ENCODE results near the gene CPNE9. TPM values are rescaled to one million over a fixed set of nuclear protein-coding genes. Genes with fewer than 3 reads are reported as not detected.

Gene CPNE9
- polyA plus RNA-seq, 2 of the 4 experiments (the other 2 are of a cell fraction) = 0.03 TPM; not detected in 1

DNA sequence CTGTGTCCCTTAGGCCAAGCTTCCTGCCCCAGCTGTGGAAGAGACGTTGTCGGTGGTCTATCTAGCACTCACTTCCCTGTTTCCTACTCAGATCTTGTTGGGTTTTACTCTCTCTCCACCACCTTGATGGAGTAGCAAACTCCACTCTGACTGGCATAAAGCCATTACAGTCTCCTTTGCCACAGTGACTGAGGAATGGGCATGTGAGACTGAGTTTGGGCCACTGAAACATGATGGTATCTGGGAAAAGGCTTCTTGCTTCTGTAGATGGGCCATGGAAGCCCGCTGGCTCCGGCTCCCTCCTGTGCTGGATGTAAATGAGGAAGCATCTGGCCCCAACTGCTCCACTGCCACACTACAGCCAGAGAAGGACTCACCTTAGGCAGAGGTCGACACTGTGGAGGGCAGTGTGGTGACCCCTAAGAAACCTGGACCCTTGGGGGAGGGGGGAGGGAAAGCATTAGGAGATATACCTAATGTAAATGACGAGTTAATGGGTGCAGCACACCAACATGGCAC, 75.5 kb downstream of the CPNE9 start:
- ChIA-PET CTCF (interaction anchor here (1.3 to 1.5 kb wide), 2 partner anchors 7 to 26 kb away, joined by 3 to 4 read pairs; no protein-coding TSS in a partner anchor), POLR2A (interaction anchor here (1.1 kb wide), 1 partner anchor 14 kb away, joined by 4 read pairs; the partner anchor contains the start of genes ARPC4 and TADA3)
- Histone ChIP-seq H3K4me1 (no peaks in the 10 kb centered on the region), H3K4me3 (no peak overlapping the region), H3K9me3 (no peaks in the 10 kb centered on the region), H3K4me2 (no peak overlapping the region), H3K27ac (no peak overlapping the region)
- TF ChIP-seq, protein P1, sequence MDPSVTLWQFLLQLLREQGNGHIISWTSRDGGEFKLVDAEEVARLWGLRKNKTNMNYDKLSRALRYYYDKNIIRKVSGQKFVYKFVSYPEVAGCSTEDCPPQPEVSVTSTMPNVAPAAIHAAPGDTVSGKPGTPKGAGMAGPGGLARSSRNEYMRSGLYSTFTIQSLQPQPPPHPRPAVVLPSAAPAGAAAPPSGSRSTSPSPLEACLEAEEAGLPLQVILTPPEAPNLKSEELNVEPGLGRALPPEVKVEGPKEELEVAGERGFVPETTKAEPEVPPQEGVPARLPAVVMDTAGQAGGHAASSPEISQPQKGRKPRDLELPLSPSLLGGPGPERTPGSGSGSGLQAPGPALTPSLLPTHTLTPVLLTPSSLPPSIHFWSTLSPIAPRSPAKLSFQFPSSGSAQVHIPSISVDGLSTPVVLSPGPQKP (IDR thresholded peaks at IDR 0.05; ENCODE audit: low read depth, low read length) = no peak
- no peak for TF ChIP-seq RFX5 (IDR thresholded peaks at IDR 0.05)
- TF ChIP-seq, protein P2, sequence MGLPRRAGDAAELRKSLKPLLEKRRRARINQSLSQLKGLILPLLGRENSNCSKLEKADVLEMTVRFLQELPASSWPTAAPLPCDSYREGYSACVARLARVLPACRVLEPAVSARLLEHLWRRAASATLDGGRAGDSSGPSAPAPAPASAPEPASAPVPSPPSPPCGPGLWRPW (IDR thresholded peaks at IDR 0.05) = no peak
- no peak for TF ChIP-seq ZSCAN20 (CRISPR knock-in tag; IDR thresholded peaks at IDR 0.05)
- no peak for TF ChIP-seq CHD2 (IDR thresholded peaks at IDR 0.05; ENCODE audit: low read length, partially characterized antibody)
- ATAC-seq = no peak
- no peak for DNase-seq (ENCODE audit: low read depth in 1 of 2, low spot score in 1 of 2)
- no peak for FAIRE-seq
- 83% methylated on average over 6 of the region's 6 CpGs for WGBS (ENCODE audit: missing lambda C conversion rate)

Other genes starting within 250 kb of the CPNE9 start
- 0.08 and 0.21 TPM in 2 replicates for gene LHFPL4, start 150.0 kb upstream of the CPNE9 start, polyA plus RNA-seq (2011; rRNA removed)
- 0.14 to 0.39 TPM (median 0.18 TPM) in 3 replicates for gene LHFPL4, start 150.0 kb upstream of the CPNE9 start, polyA plus RNA-seq (2017; fragmentation: RNase III; extraction: RNeasy Plus Mini Kit Qiagen cat#74134 plus additional on column Dnase treatment)
- gene MTMR14, start 54.3 kb upstream of the CPNE9 start, polyA plus RNA-seq (2011; rRNA removed) = 28.8 and 33.4 TPM in 2 replicates
- gene MTMR14, start 54.3 kb upstream of the CPNE9 start, polyA plus RNA-seq (2017; fragmentation: RNase III; extraction: RNeasy Plus Mini Kit Qiagen cat#74134 plus additional on column Dnase treatment) = 16.6 to 17.8 TPM (median 17.7 TPM) in 3 replicates
- 8.6 and 10.1 TPM in 2 replicates for gene BRPF1, start 27.9 kb downstream of the CPNE9 start, polyA plus RNA-seq (2011; rRNA removed)
- 11.9 to 12.4 TPM (median 12.1 TPM) in 3 replicates for gene BRPF1, start 27.9 kb downstream of the CPNE9 start, polyA plus RNA-seq (2017; fragmentation: RNase III; extraction: RNeasy Plus Mini Kit Qiagen cat#74134 plus additional on column Dnase treatment)
- 21.2 and 21.6 TPM in 2 replicates for gene OGG1, start 46.1 kb downstream of the CPNE9 start, polyA plus RNA-seq (2011; rRNA removed)
- gene OGG1, start 46.1 kb downstream of the CPNE9 start, polyA plus RNA-seq (2017; fragmentation: RNase III; extraction: RNeasy Plus Mini Kit Qiagen cat#74134 plus additional on column Dnase treatment) = 17.2 to 20.0 TPM (median 18.1 TPM) in 3 replicates
- gene CAMK1, start 66.1 kb downstream of the CPNE9 start, polyA plus RNA-seq (2011; rRNA removed) = 13.5 and 16.0 TPM in 2 replicates
- 15.6 to 16.1 TPM (median 15.9 TPM) in 3 replicates for gene CAMK1, start 66.1 kb downstream of the CPNE9 start, polyA plus RNA-seq (2017; fragmentation: RNase III; extraction: RNeasy Plus Mini Kit Qiagen cat#74134 plus additional on column Dnase treatment)
- gene TADA3, start 88.6 kb downstream of the CPNE9 start, polyA plus RNA-seq (2011; rRNA removed) = 42.6 and 49.2 TPM in 2 replicates
- 44.3 to 53.6 TPM (median 50.3 TPM) in 3 replicates for gene TADA3, start 88.6 kb downstream of the CPNE9 start, polyA plus RNA-seq (2017; fragmentation: RNase III; extraction: RNeasy Plus Mini Kit Qiagen cat#74134 plus additional on column Dnase treatment)
- 126 and 140 TPM in 2 replicates for gene ARPC4, start 89.2 kb downstream of the CPNE9 start, polyA plus RNA-seq (2011; rRNA removed)
- gene ARPC4, start 89.2 kb downstream of the CPNE9 start, polyA plus RNA-seq (2017; fragmentation: RNase III; extraction: RNeasy Plus Mini Kit Qiagen cat#74134 plus additional on column Dnase treatment) = 292 to 310 TPM (median 298 TPM) in 3 replicates
- gene TTLL3, start 106.4 kb downstream of the CPNE9 start, polyA plus RNA-seq (2011; rRNA removed) = 13.0 and 18.1 TPM in 2 replicates
- gene TTLL3, start 106.4 kb downstream of the CPNE9 start, polyA plus RNA-seq (2017; fragmentation: RNase III; extraction: RNeasy Plus Mini Kit Qiagen cat#74134 plus additional on column Dnase treatment) = 9.9 to 12.8 TPM (median 10.3 TPM) in 3 replicates
- gene RPUSD3, start 140.2 kb downstream of the CPNE9 start, polyA plus RNA-seq (2011; rRNA removed) = 38.9 and 47.1 TPM in 2 replicates
- gene RPUSD3, start 140.2 kb downstream of the CPNE9 start, polyA plus RNA-seq (2017; fragmentation: RNase III; extraction: RNeasy Plus Mini Kit Qiagen cat#74134 plus additional on column Dnase treatment) = 42.2 to 45.0 TPM (median 44.5 TPM) in 3 replicates
- 6.3 and 10.4 TPM in 2 replicates for gene CIDEC, start 176.4 kb downstream of the CPNE9 start, polyA plus RNA-seq (2011; rRNA removed)
- gene CIDEC, start 176.4 kb downstream of the CPNE9 start, polyA plus RNA-seq (2017; fragmentation: RNase III; extraction: RNeasy Plus Mini Kit Qiagen cat#74134 plus additional on column Dnase treatment) = 2.0 to 3.3 TPM (median 2.8 TPM) in 3 replicates
- 63.2 and 79.3 TPM in 2 replicates for gene JAGN1, start 186.8 kb downstream of the CPNE9 start, polyA plus RNA-seq (2011; rRNA removed)
- 48.6 to 53.7 TPM (median 49.6 TPM) in 3 replicates for gene JAGN1, start 186.8 kb downstream of the CPNE9 start, polyA plus RNA-seq (2017; fragmentation: RNase III; extraction: RNeasy Plus Mini Kit Qiagen cat#74134 plus additional on column Dnase treatment)
- 0.53 and 0.60 TPM in 2 replicates for gene IL17RE, start 199.0 kb downstream of the CPNE9 start, polyA plus RNA-seq (2011; rRNA removed)
- gene IL17RE, start 199.0 kb downstream of the CPNE9 start, polyA plus RNA-seq (2017; fragmentation: RNase III; extraction: RNeasy Plus Mini Kit Qiagen cat#74134 plus additional on column Dnase treatment) = 0.44 to 0.67 TPM (median 0.47 TPM) in 3 replicates
- 7.7 and 12.2 TPM in 2 replicates for gene IL17RC, start 213.3 kb downstream of the CPNE9 start, polyA plus RNA-seq (2011; rRNA removed)
- 9.1 to 9.8 TPM (median 9.4 TPM) in 3 replicates for gene IL17RC, start 213.3 kb downstream of the CPNE9 start, polyA plus RNA-seq (2017; fragmentation: RNase III; extraction: RNeasy Plus Mini Kit Qiagen cat#74134 plus additional on column Dnase treatment)
- gene CRELD1, start 230.0 kb downstream of the CPNE9 start, polyA plus RNA-seq (2011; rRNA removed) = 13.1 and 13.9 TPM in 2 replicates
- 9.8 to 13.6 TPM (median 11.1 TPM) in 3 replicates for gene CRELD1, start 230.0 kb downstream of the CPNE9 start, polyA plus RNA-seq (2017; fragmentation: RNase III; extraction: RNeasy Plus Mini Kit Qiagen cat#74134 plus additional on column Dnase treatment)
- gene PRRT3, start 248.6 kb downstream of the CPNE9 start, polyA plus RNA-seq (2011; rRNA removed) = 0.50 and 0.53 TPM in 2 replicates
- gene PRRT3, start 248.6 kb downstream of the CPNE9 start, polyA plus RNA-seq (2017; fragmentation: RNase III; extraction: RNeasy Plus Mini Kit Qiagen cat#74134 plus additional on column Dnase treatment) = 1.1 to 1.3 TPM (median 1.1 TPM) in 3 replicates